HEK293 (cell line): ENCODE data around the gene FLOT2.

ENCODE experiments used
- GLI2 ChIP-seq: fragments of 450-650 bp; formaldehyde crosslinking; IDR thresholded peaks from 2 replicates; pipeline ENCODE4; 2017; ENCODE audit warnings: missing biosample characterization, missing genetic modification characterization, low read depth, borderline replicate concordance
- GLI4 ChIP-seq: fragments of 450-650 bp; formaldehyde crosslinking; IDR thresholded peaks from 2 replicates; pipeline ENCODE4 v1.5.1; 2016; ENCODE audit warnings: missing biosample characterization, missing genetic modification characterization
- HOXC10 ChIP-seq: sonication (generic); formaldehyde crosslinking; IDR thresholded peaks from 2 replicates; pipeline ENCODE4 v1.8.1; 2023; ENCODE audit warnings: mild to moderate bottlenecking, missing genetic modification reagents
- PRDM1 ChIP-seq: fragments of 450-650 bp; formaldehyde crosslinking; IDR thresholded peaks from 2 replicates; pipeline ENCODE4; 2016; ENCODE audit warnings: missing biosample characterization, missing genetic modification characterization
- RBAK ChIP-seq: fragments of 450-650 bp; formaldehyde crosslinking; IDR thresholded peaks from 2 replicates; pipeline ENCODE4 v1.5.1; 2016; ENCODE audit warnings: missing biosample characterization, missing genetic modification characterization
- SCRT2 ChIP-seq: fragments of 450-650 bp; formaldehyde crosslinking; IDR thresholded peaks from 2 replicates; pipeline ENCODE4 v1.5.1; 2016; ENCODE audit warnings: missing biosample characterization, missing genetic modification characterization
- WT1 ChIP-seq: fragments of 450-650 bp; formaldehyde crosslinking; IDR thresholded peaks from 2 replicates; pipeline ENCODE4 v1.5.1; 2016; ENCODE audit warnings: missing biosample characterization, missing genetic modification characterization
- ZBTB6 ChIP-seq: fragments of 450-650 bp; formaldehyde crosslinking; IDR thresholded peaks from 2 replicates; pipeline ENCODE4 v1.5.1; 2017; ENCODE audit warnings: missing biosample characterization, missing genetic modification characterization
- ZEB2 ChIP-seq: fragments of 450-650 bp; formaldehyde crosslinking; IDR thresholded peaks from 2 replicates; pipeline ENCODE4 v1.5.1; 2016; ENCODE audit warnings: missing biosample characterization, missing genetic modification characterization
- ZNF121 ChIP-seq: fragments of 450-650 bp; formaldehyde crosslinking; IDR thresholded peaks from 2 replicates; pipeline ENCODE4 v1.5.1; 2016; ENCODE audit warnings: missing biosample characterization, missing genetic modification characterization
- ZNF133 ChIP-seq: fragments of 450-650 bp; formaldehyde crosslinking; IDR thresholded peaks from 2 replicates; pipeline ENCODE4 v1.5.1; 2016; ENCODE audit warnings: missing biosample characterization, missing genetic modification characterization
- ZNF138 ChIP-seq: fragments of 450-650 bp; formaldehyde crosslinking; IDR thresholded peaks from 2 replicates; pipeline ENCODE4 v1.5.1; 2016; ENCODE audit warnings: missing biosample characterization, missing genetic modification characterization, borderline replicate concordance
- ZNF214 ChIP-seq: fragments of 450-650 bp; formaldehyde crosslinking; IDR thresholded peaks from 2 replicates; pipeline ENCODE4 v1.5.1; 2017; ENCODE audit warnings: missing biosample characterization, mild to moderate bottlenecking, missing genetic modification characterization, borderline replicate concordance
- ZNF221 ChIP-seq: fragments of 450-650 bp; formaldehyde crosslinking; IDR thresholded peaks from 2 replicates; pipeline ENCODE4 v1.5.1; 2017; ENCODE audit warnings: missing biosample characterization, missing genetic modification characterization, borderline replicate concordance
- ZNF26 ChIP-seq: fragments of 450-650 bp; formaldehyde crosslinking; IDR thresholded peaks from 2 replicates; pipeline ENCODE4 v1.5.1; 2016; ENCODE audit warnings: missing biosample characterization, missing genetic modification characterization
- ZNF324 ChIP-seq: fragments of 450-650 bp; formaldehyde crosslinking; IDR thresholded peaks from 2 replicates; pipeline ENCODE4 v1.5.1; 2016; ENCODE audit warnings: missing biosample characterization, missing genetic modification characterization
- ZNF335 ChIP-seq: fragments of 450-650 bp; formaldehyde crosslinking; conservative IDR thresholded peaks from 2 replicates; pipeline ENCODE4 v1.5.1; 2016; ENCODE audit warnings: missing biosample characterization, missing genetic modification characterization
- ZNF394 ChIP-seq: fragments of 450-650 bp; formaldehyde crosslinking; IDR thresholded peaks from 2 replicates; pipeline ENCODE4 v1.5.1; 2016; ENCODE audit warnings: missing biosample characterization, missing genetic modification characterization, mild to moderate bottlenecking, moderate library complexity, borderline replicate concordance
- ZNF585B ChIP-seq: fragments of 450-650 bp; formaldehyde crosslinking; IDR thresholded peaks from 2 replicates; pipeline ENCODE4 v1.5.1; 2016; ENCODE audit warnings: missing biosample characterization, missing genetic modification characterization
- ZNF645 ChIP-seq: fragments of 450-650 bp; formaldehyde crosslinking; IDR thresholded peaks from 2 replicates; pipeline ENCODE4; 2016; ENCODE audit warnings: missing biosample characterization, missing genetic modification characterization
- ZNF701 ChIP-seq: fragments of 450-650 bp; formaldehyde crosslinking; IDR thresholded peaks from 2 replicates; pipeline ENCODE4 v1.5.1; 2016; ENCODE audit warnings: missing biosample characterization, missing genetic modification characterization
- ZNF747 ChIP-seq: fragments of 450-650 bp; formaldehyde crosslinking; IDR thresholded peaks from 2 replicates; pipeline ENCODE4 v1.5.1; 2016; ENCODE audit warnings: missing biosample characterization, missing genetic modification characterization
- ZNF785 ChIP-seq: fragments of 450-650 bp; formaldehyde crosslinking; IDR thresholded peaks from 2 replicates; pipeline ENCODE4 v1.5.1; 2016; ENCODE audit warnings: missing biosample characterization, missing genetic modification characterization
- ZNF791 ChIP-seq: fragments of 450-650 bp; formaldehyde crosslinking; IDR thresholded peaks from 2 replicates; pipeline ENCODE4 v1.5.1; 2016; ENCODE audit warnings: missing biosample characterization, missing genetic modification characterization
- ZNF792 ChIP-seq: fragments of 450-650 bp; formaldehyde crosslinking; IDR thresholded peaks from 2 replicates; pipeline ENCODE4 v1.5.1; 2016; ENCODE audit warnings: missing biosample characterization, missing genetic modification characterization
- ZSCAN16 ChIP-seq: fragments of 450-650 bp; formaldehyde crosslinking; IDR thresholded peaks from 2 replicates; pipeline ENCODE4 v1.5.1; 2016; ENCODE audit warnings: missing biosample characterization, missing genetic modification characterization
- TF ChIP-seq, protein P1 (sequence below): fragments of 450-650 bp; formaldehyde crosslinking; conservative IDR thresholded peaks from 2 replicates; pipeline ENCODE4 v1.5.1; 2016; ENCODE audit warnings: low read depth, missing biosample characterization, missing genetic modification characterization
- TF ChIP-seq, protein P2 (sequence below): fragments of 450-650 bp; formaldehyde crosslinking; IDR thresholded peaks from 2 replicates; pipeline ENCODE4 v1.5.1; 2016; ENCODE audit warnings: missing biosample characterization, missing genetic modification characterization
- TF ChIP-seq, protein P3 (sequence below): fragments of 450-650 bp; formaldehyde crosslinking; IDR thresholded peaks from 2 replicates; pipeline ENCODE4 v1.5.1; 2016; ENCODE audit warnings: missing biosample characterization, missing genetic modification characterization

Gene FLOT2

GRCh38 chr17:28842282-28843012 is 55.1 kb downstream of the FLOT2 start, which contains the start of gene FAM222B (continued):
- TF ChIP-seq ZNF26 (tag by site-specific recombination) (no peak), ZNF791 (tag by site-specific recombination) (no peak), ZBTB6 (tag by site-specific recombination) (no peak), GLI4 (tag by site-specific recombination) (no peak; the same call in 1 of the 2 replicates), ZNF747 (tag by site-specific recombination) (no peak), ZNF121 (tag by site-specific recombination) (no peak), ZNF214 (tag by site-specific recombination) (no peak), PRDM1 (tag by site-specific recombination) (no peak), ZNF394 (tag by site-specific recombination) (peak; percentile 68; the same call in 1 of the 2 replicates), ZNF324 (peak; percentile 79; the same call in 1 of the 2 replicates), ZNF792 (tag by site-specific recombination) (peak; percentile 88), RBAK (tag by site-specific recombination) (no peak), WT1 (tag by site-specific recombination) (peak; percentile 51; the same call in 1 of the 2 replicates), ZSCAN16 (tag by site-specific recombination) (peak; percentile 58; the same call in 1 of the 2 replicates), GLI2 (tag by site-specific recombination) (no peak), HOXC10 (CRISPR knock-in tag) (no peak), ZNF701 (tag by site-specific recombination) (no peak), ZEB2 (tag by site-specific recombination) (peak; percentile 64; the same call in 1 of the 2 replicates), ZNF138 (tag by site-specific recombination) (no peak), ZNF335 (peak; percentile 98), ZNF221 (no peak), ZNF645 (tag by site-specific recombination) (peak; percentile 31; the same call in 1 of the 2 replicates), ZNF585B (0 out of 2 replicates have a peak, but pooled peaks have one; percentile 18), SCRT2 (tag by site-specific recombination) (no peak), ZNF785 (tag by site-specific recombination) (0 out of 2 replicates have a peak, but pooled peaks have one; percentile 86), ZNF133 (tag by site-specific recombination) (no peak)
- TF ChIP-seq, protein P1, sequence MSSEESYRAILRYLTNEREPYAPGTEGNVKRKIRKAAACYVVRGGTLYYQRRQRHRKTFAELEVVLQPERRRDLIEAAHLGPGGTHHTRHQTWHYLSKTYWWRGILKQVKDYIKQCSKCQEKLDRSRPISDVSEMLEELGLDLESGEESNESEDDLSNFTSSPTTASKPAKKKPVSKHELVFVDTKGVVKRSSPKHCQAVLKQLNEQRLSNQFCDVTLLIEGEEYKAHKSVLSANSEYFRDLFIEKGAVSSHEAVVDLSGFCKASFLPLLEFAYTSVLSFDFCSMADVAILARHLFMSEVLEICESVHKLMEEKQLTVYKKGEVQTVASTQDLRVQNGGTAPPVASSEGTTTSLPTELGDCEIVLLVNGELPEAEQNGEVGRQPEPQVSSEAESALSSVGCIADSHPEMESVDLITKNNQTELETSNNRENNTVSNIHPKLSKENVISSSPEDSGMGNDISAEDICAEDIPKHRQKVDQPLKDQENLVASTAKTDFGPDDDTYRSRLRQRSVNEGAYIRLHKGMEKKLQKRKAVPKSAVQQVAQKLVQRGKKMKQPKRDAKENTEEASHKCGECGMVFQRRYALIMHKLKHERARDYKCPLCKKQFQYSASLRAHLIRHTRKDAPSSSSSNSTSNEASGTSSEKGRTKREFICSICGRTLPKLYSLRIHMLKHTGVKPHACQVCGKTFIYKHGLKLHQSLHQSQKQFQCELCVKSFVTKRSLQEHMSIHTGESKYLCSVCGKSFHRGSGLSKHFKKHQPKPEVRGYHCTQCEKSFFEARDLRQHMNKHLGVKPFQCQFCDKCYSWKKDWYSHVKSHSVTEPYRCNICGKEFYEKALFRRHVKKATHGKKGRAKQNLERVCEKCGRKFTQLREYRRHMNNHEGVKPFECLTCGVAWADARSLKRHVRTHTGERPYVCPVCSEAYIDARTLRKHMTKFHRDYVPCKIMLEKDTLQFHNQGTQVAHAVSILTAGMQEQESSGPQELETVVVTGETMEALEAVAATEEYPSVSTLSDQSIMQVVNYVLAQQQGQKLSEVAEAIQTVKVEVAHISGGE (tag by site-specific recombination): peak; percentile 46
- TF ChIP-seq, protein P2, sequence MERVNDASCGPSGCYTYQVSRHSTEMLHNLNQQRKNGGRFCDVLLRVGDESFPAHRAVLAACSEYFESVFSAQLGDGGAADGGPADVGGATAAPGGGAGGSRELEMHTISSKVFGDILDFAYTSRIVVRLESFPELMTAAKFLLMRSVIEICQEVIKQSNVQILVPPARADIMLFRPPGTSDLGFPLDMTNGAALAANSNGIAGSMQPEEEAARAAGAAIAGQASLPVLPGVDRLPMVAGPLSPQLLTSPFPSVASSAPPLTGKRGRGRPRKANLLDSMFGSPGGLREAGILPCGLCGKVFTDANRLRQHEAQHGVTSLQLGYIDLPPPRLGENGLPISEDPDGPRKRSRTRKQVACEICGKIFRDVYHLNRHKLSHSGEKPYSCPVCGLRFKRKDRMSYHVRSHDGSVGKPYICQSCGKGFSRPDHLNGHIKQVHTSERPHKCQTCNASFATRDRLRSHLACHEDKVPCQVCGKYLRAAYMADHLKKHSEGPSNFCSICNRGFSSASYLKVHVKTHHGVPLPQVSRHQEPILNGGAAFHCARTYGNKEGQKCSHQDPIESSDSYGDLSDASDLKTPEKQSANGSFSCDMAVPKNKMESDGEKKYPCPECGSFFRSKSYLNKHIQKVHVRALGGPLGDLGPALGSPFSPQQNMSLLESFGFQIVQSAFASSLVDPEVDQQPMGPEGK (tag by site-specific recombination): peak; percentile 95
- TF ChIP-seq, protein P3, sequence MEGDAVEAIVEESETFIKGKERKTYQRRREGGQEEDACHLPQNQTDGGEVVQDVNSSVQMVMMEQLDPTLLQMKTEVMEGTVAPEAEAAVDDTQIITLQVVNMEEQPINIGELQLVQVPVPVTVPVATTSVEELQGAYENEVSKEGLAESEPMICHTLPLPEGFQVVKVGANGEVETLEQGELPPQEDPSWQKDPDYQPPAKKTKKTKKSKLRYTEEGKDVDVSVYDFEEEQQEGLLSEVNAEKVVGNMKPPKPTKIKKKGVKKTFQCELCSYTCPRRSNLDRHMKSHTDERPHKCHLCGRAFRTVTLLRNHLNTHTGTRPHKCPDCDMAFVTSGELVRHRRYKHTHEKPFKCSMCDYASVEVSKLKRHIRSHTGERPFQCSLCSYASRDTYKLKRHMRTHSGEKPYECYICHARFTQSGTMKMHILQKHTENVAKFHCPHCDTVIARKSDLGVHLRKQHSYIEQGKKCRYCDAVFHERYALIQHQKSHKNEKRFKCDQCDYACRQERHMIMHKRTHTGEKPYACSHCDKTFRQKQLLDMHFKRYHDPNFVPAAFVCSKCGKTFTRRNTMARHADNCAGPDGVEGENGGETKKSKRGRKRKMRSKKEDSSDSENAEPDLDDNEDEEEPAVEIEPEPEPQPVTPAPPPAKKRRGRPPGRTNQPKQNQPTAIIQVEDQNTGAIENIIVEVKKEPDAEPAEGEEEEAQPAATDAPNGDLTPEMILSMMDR: peak; percentile 31
